Activated naive CD8-positive, alpha-beta T cell treated with anti-CD3 and anti-CD28 coated beads, Interleukin-2, amount 50 U/mL, for 24 hours (primary cell): Measurements from ENCODE around the gene NFIC.
"Not testable (repeated sequence)": the region's sequence is repeated elsewhere in the genome, so short reads cannot be mapped to it uniquely, and the experiment has no call there.

ENCODE experiments used
- ATAC-seq: fragments of 150-1000 bp; cut with Tn5 transposase; one replicate; pipeline ENCODE4 v1.10.0; 2021
- DNase-seq: peaks from one replicate; pipeline ENCODE4 v3.0.0; 2021
- H3K27ac Mint-ChIP-seq: one replicate; pipeline ENCODE4 v1.8.0; 2021; ENCODE audit warnings: mild to moderate bottlenecking, mixed read lengths
- H3K27me3 Mint-ChIP-seq: one replicate; pipeline ENCODE4 v1.8.0; 2021; ENCODE audit warnings: mixed read lengths
- H3K36me3 Mint-ChIP-seq: one replicate; pipeline ENCODE4 v1.8.0; 2021; ENCODE audit warnings: low read depth, mixed read lengths
- H3K4me1 Mint-ChIP-seq: one replicate; pipeline ENCODE4 v1.8.0; 2021; ENCODE audit warnings: mixed read lengths
- H3K4me3 Mint-ChIP-seq: one replicate; pipeline ENCODE4 v1.8.0; 2021; ENCODE audit warnings: mild to moderate bottlenecking, moderate library complexity, mixed read lengths
- H3K9me3 Mint-ChIP-seq: one replicate; pipeline ENCODE4 v1.8.0; 2021; ENCODE audit warnings: mixed read lengths

The NFIC gene

GRCh38 chr19:3345850-3346460, 20.4 kb upstream of the NFIC start:
- no peak for DNase-seq
- H3K9me3 Mint-ChIP-seq = no peaks in the 10 kb centered on the region

GRCh38 chr19:3346677-3347353, 19.6 kb upstream of the NFIC start:
- Mint-ChIP-seq H3K27ac (no peak overlapping the region), H3K4me1 (no peaks in the 10 kb centered on the region), H3K27me3 (no peaks in the 10 kb centered on the region), H3K4me3 (no peak overlapping the region), H3K36me3 (no peaks in the 10 kb centered on the region), H3K9me3 (no peaks in the 10 kb centered on the region)
- DNase-seq = no peak
- no peak for ATAC-seq

More at GRCh38 chr19:3345850-3346460, 20.4 kb upstream of the NFIC start:
- H3K27ac Mint-ChIP-seq = no peak overlapping the region
- ATAC-seq = no peak
- no peaks in the 10 kb centered on the region for H3K36me3 Mint-ChIP-seq
- no peaks in the 10 kb centered on the region for H3K4me1 Mint-ChIP-seq
- H3K27me3 Mint-ChIP-seq = no peaks in the 10 kb centered on the region
- no peak overlapping the region for H3K4me3 Mint-ChIP-seq

- H3K27me3 Mint-ChIP-seq = peaks cover 1% of the 10 kb centered on the region
Measured at GRCh38 chr19:3348042-3348441, 18.3 kb upstream of the NFIC start.

GRCh38 chr19:3348469-3348868, 17.9 kb upstream of the NFIC start:
- H3K27ac Mint-ChIP-seq, H3K36me3 Mint-ChIP-seq, H3K9me3 Mint-ChIP-seq, H3K27me3 Mint-ChIP-seq, DNase-seq, H3K4me3 Mint-ChIP-seq, H3K4me1 Mint-ChIP-seq, ATAC-seq: not testable (repeated sequence)

More at GRCh38 chr19:3348042-3348441, 18.3 kb upstream of the NFIC start:
- DNase-seq (no peak), ATAC-seq (no peak)
- no peaks in the 10 kb centered on the region for H3K9me3 Mint-ChIP-seq
- H3K36me3 Mint-ChIP-seq = no peaks in the 10 kb centered on the region
- H3K27ac Mint-ChIP-seq = no peak overlapping the region
- no peaks in the 10 kb centered on the region for H3K4me1 Mint-ChIP-seq
- no peak overlapping the region for H3K4me3 Mint-ChIP-seq

- Mint-ChIP-seq H3K36me3 (no peaks in the 10 kb centered on the region), H3K4me1 (no peaks in the 10 kb centered on the region), H3K27ac (no peak overlapping the region), H3K9me3 (no peaks in the 10 kb centered on the region), H3K27me3 (peaks cover 1% of the 10 kb centered on the region), H3K4me3 (no peak overlapping the region)
- no peak for DNase-seq
- ATAC-seq = no peak
Measured at GRCh38 chr19:3350014-3350663, 16.2 kb upstream of the NFIC start.

GRCh38 chr19:3351702-3352447, 14.5 kb upstream of the NFIC start:
- ATAC-seq (no peak), DNase-seq (no peak)

GRCh38 chr19:3353493-3353892, 12.9 kb upstream of the NFIC start:
- no peak for ATAC-seq

More at GRCh38 chr19:3351702-3352447, 14.5 kb upstream of the NFIC start:
- H3K4me1 Mint-ChIP-seq = peaks cover under 1% of the 10 kb centered on the region
- no peaks in the 10 kb centered on the region for H3K9me3 Mint-ChIP-seq
- H3K27ac Mint-ChIP-seq = no peak overlapping the region
- no peaks in the 10 kb centered on the region for H3K36me3 Mint-ChIP-seq
- H3K27me3 Mint-ChIP-seq = peaks cover 1% of the 10 kb centered on the region
- no peak overlapping the region for H3K4me3 Mint-ChIP-seq

GRCh38 chr19:3356805-3357204, 9.6 kb upstream of the NFIC start:
- DNase-seq (no peak), ATAC-seq (no peak)
- Mint-ChIP-seq H3K27me3 (peaks cover 7% of the 10 kb centered on the region), H3K9me3 (no peaks in the 10 kb centered on the region), H3K4me3 (no peak overlapping the region), H3K36me3 (no peaks in the 10 kb centered on the region), H3K4me1 (peaks cover 25% of the 10 kb centered on the region), H3K27ac (peak overlapping the region; percentile 1)

More at GRCh38 chr19:3353493-3353892, 12.9 kb upstream of the NFIC start:
- no peak overlapping the region for H3K27ac Mint-ChIP-seq
- no peaks in the 10 kb centered on the region for H3K36me3 Mint-ChIP-seq
- DNase-seq = no peak
- H3K4me1 Mint-ChIP-seq = peaks cover 13% of the 10 kb centered on the region
- H3K9me3 Mint-ChIP-seq = no peaks in the 10 kb centered on the region
- H3K4me3 Mint-ChIP-seq = no peak overlapping the region
- H3K27me3 Mint-ChIP-seq = peaks cover 7% of the 10 kb centered on the region

- Mint-ChIP-seq H3K9me3 (no peaks in the 10 kb centered on the region), H3K27me3 (peaks cover 6% of the 10 kb centered on the region), H3K27ac (peak overlapping the region; percentile 31), H3K4me3 (peak overlapping the region; percentile 71), H3K36me3 (no peaks in the 10 kb centered on the region), H3K4me1 (peaks cover 32% of the 10 kb centered on the region)
- peak; percentile 21 for ATAC-seq
- peak; percentile 34 for DNase-seq
Measured at GRCh38 chr19:3357271-3357991, 9.0 kb upstream of the NFIC start.

GRCh38 chr19:3357992-3358688, 8.2 kb upstream of the NFIC start:
- Mint-ChIP-seq H3K4me3 (peak overlapping the region; percentile 71), H3K27me3 (peaks cover 6% of the 10 kb centered on the region), H3K27ac (peak overlapping the region; percentile 31), H3K4me1 (peaks cover 33% of the 10 kb centered on the region), H3K36me3 (no peaks in the 10 kb centered on the region), H3K9me3 (no peaks in the 10 kb centered on the region)
- DNase-seq (no peak), ATAC-seq (no peak)

GRCh38 chr19:3358689-3359014, 7.7 kb upstream of the NFIC start:
- Mint-ChIP-seq H3K4me3 (peak overlapping the region; percentile 71), H3K4me1 (peaks cover 33% of the 10 kb centered on the region), H3K27ac (peak overlapping the region; percentile 46), H3K9me3 (no peaks in the 10 kb centered on the region), H3K27me3 (peaks cover 6% of the 10 kb centered on the region), H3K36me3 (no peaks in the 10 kb centered on the region)
- no peak for ATAC-seq
- no peak for DNase-seq

- ATAC-seq (peak; percentile 11), DNase-seq (peak; percentile 61)
- Mint-ChIP-seq H3K4me3 (peak overlapping the region; percentile 71), H3K9me3 (no peaks in the 10 kb centered on the region), H3K27me3 (peaks cover 6% of the 10 kb centered on the region), H3K27ac (peak overlapping the region; percentile 46), H3K36me3 (no peaks in the 10 kb centered on the region), H3K4me1 (peaks cover 33% of the 10 kb centered on the region)
Measured at GRCh38 chr19:3359015-3359918, 7.1 kb upstream of the NFIC start.

- Mint-ChIP-seq H3K9me3 (no peaks in the 10 kb centered on the region), H3K4me3 (peak overlapping the region; percentile 84), H3K4me1 (peaks cover 33% of the 10 kb centered on the region), H3K27ac (no peak overlapping the region), H3K36me3 (no peaks in the 10 kb centered on the region), H3K27me3 (peaks cover 6% of the 10 kb centered on the region)
- ATAC-seq (no peak), DNase-seq (peak; percentile 49)
Measured at GRCh38 chr19:3359919-3360420, 6.4 kb upstream of the NFIC start.
